Measurements from ENCODE around the gene EXOC2.

Gene EXOC2

DNA sequence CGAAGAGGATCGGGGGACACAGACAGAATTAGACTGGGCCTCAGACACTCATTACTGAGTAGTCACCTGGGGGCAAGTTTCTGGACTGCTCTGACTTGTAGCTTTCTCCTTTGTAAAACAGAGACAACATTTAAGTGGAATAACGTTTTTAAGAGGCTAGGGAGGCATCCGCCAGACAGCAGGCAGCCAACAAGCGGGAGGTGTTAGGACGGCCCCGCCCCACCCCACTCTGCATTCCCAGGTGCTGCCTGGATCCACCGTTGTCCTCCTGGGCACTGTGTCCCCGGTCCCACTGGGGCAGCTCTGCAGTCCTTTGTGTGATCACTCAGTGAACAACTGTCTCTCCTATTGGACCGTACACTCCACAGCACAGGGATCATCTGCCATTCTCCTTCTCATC, 187.6 kb downstream of the EXOC2 start:
- FAIRE-seq = no peak
- DNase-seq (ENCODE audit: insufficient read length, low spot score) = no peak

DNA sequence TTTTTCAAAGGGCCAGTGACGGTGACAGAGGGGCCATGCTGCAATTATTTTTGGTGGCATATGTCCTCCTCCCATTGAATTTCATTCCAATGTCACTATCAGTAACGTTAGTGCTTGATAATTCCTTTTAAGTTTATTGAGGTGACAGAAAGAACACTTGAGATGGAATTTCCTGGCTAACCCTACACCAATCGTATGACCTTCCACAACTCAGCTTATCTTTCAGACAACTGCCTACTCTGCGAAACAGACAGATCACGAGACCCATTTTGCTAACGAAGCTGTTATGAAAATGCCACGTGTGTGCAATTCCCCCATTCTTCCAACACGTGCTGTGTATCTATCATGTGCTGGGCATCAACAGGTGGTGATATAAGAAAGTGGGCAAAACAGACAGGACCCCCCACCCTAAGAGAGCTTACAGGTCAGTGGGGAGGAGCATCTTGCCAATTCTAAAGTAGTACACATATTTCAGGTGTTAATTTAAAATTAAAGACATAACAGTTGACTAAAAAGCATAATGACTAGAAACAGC, 188.4 kb downstream of the EXOC2 start:
- FAIRE-seq = no peak
- no peak for DNase-seq (ENCODE audit: insufficient read length, low spot score)

DNA sequence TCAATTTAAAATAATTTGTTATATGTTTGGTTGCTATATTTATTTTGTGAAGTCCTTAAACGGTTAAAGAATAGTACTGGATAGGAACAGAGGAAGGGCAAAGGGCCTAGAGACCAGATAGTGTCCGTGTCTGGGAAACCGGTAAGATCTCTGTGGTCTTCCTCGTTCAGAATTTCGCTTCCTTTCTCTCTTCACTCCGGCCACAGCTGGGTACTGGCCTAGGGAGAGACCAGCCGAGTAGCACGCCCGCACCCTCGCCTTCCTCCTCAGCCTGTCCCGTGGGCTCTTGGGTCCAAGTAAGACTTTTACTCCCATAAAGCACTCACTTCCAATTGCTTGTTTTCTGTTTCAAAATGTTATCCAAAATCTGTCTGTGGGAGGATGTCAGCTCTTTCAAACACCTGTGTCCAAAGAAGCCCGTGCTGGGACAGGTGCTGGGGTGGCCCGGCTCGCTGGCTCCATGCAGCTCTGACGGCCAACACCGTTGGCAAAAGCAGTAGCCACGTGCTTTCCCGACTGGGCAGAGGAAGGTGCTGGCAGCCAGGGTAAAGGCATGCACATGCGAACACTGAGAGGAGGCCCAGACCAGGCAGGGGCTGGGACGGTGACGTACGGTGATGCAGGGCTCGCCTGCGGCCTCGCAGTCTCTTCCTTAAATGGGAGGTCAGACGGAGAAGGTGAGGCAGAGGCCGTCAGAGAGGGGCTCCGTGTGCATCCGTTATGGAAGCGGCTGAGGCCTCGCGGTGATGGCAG, 189.2 kb downstream of the EXOC2 start:
- FAIRE-seq (no peak), DNase-seq (ENCODE audit: insufficient read length, low spot score) (no peak)

DNA sequence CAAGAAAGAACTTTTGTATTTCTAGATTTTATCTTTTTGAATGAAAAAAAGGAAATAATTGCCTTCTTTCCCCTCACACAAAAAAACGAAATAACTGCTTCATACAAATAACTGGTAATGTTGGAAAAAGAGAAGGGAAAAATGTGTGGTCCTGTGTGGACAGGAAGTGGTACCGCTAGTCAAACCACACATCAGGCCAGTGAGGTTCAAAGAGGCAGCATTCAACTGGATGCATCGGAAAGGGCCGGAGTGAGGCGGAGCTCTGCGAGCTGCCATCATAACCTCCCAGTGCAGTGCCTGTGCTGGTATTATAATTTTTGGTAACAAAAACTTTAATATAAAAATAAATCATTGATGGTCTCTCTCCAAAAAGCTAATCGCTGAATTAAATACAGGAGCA, 190.2 kb downstream of the EXOC2 start:
- FAIRE-seq = no peak
- DNase-seq (ENCODE audit: insufficient read length, low spot score) = no peak

DNA sequence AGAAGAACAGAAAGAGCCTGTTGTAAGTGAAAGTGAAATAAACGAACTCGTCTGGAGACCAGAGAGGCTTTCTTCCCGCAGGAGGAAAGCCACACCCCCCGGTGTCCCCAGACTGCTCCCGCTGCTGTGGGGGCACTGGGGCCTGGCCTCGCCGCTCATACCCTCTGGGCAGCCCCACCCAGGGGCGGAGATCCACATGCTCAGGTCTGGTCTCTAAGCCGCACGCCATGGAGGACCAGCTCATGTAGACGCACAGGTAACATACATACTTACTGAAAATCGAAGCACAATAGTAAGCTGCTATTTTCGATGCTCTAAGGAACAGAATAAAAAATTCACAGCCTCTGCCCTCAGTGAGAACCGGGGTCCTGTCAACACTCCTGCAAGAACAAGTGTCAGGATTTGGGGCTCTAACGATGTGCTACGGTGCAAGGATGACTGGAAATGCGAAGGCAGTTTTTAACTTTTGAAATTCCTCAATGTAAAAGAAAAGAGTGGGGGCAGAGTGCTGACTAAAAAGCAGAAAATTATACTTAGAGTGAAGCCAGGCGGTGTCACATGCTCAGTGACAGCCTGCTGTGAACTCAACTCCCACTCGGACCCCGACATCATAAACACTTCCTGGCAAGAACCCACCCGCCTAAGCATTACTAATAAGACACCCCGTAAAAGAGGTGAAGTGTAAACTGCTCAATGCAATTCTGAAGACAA, 190.9 kb downstream of the EXOC2 start:
- DNase-seq (ENCODE audit: insufficient read length, low spot score) = no peak

DNA sequence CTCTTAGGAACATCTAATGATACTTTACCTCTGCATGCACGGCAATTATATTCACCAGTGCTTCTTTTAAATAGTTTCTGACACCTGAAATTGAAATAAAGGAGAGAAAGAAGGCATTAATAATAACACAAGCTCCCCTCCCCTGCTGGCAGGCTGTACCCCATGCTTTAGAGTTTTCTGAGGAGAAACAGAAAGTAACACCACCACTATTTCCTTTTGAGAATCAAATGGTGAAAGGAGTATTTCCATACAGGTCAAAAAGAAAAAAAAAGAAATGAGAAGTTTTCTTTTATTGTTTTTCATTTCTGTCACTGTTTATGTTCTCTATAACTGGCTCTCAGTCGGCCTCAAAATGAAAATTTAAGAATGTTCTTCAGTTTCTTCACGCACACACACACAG, 193.3 kb downstream of the EXOC2 start:
- no peak for FAIRE-seq

More for the DNA sequence above, 190.9 kb downstream of the EXOC2 start:
- no peak for FAIRE-seq

DNA sequence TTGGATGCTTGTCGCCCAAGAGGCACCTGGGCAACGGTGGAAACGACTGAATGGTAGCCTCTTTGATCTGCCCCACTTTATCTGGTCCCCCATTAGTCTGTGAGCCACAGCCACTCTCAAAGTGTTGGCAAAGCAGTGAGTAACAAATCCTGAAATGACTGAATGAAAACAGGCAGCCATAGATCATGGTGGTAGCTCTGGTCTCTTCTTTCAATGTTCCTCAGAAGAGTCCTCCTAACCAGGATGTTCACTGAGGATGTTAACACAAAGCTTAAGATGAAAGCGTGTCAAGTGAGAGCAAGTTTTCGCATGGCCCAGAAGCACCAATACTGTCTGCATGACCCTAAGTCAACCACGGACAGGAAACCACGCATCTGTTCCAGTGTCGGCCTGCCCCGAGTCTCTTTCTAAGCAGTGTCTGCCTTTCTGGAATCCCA, 194.1 kb downstream of the EXOC2 start:
- FAIRE-seq (no peak), DNase-seq (ENCODE audit: insufficient read length, low spot score) (no peak)

More for the DNA sequence above, 193.3 kb downstream of the EXOC2 start:
- DNase-seq (ENCODE audit: insufficient read length, low spot score) = no peak

DNA sequence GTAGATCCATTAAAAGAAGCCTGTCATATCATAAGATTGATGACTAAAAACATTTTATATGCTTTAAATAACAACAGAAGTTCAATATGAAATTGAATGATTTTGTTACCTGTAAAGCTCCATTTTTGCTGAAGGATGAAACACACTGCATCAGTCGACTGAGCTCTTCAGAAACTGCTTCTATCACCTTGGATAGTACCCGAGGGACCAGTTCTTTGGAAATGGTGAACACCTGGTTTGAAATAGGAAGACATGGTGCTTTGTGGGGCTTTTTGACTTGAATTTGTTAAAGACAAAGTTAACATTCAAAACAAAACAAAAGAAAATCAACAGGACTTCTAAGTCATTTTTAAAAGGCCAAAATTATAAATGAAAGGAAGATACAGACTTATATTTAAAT, 195.7 kb downstream of the EXOC2 start:
- DNase-seq (ENCODE audit: insufficient read length, low spot score) (no peak), FAIRE-seq (no peak)

DNA sequence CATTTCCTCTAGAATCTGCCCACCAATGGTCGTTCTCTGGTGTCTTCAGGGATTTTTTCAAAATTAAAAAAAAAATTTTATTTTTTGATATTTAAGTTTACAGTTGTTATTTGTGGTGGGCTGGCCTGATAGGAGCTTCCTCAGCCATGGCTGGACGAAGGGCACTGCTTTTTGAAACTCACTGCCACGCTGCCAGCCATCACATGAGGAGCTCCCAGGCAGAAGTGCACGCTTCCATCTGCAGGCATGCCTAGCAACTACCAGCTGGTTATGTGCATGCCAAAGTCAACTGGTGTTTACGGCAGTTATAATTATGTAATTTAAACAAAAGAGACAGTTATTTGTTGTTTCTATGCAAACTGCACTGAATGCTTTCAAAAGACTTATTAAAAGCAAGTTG, 196.3 kb downstream of the EXOC2 start:
- DNase-seq (ENCODE audit: insufficient read length, low spot score) (no peak), FAIRE-seq (no peak)

DNA sequence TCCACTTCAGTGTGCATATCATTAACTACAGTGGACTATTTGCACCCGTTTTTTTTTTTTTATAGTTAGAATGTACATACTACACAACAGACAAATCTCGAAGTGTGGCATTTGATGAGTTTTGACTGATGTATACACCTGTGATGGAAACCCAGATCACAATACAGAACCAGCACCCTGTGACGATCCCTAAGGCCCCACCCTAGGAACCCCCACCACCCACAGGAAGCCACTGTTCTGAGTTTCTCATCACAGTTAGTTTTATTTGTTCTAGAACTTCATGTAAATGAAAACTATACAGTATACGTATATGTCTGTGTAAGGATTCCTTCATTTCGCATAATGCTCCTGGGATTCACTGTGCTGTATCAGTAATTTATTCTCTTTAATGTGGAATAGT, 198.5 kb downstream of the EXOC2 start:
- FAIRE-seq = no peak
- no peak for DNase-seq (ENCODE audit: insufficient read length, low spot score)

DNA sequence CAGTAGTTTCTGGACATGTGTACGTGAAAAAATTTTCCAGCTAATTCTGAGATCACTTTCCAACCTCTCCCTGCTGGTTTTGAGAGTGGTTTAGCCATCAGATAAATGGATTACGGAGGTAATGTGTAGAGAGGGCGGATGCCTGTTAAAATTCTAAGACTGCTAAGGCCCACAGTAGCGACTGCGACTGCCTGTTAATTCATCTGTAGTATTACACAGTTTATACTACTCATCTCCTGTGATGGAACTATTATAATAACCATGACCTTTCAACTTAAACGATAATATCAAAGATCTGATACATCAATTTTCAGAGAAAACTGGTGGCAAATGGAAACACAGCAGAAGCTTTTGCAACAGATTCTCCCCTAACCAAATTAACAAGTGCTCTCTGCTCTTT, 199.1 kb downstream of the EXOC2 start:
- no peak for FAIRE-seq

DNA sequence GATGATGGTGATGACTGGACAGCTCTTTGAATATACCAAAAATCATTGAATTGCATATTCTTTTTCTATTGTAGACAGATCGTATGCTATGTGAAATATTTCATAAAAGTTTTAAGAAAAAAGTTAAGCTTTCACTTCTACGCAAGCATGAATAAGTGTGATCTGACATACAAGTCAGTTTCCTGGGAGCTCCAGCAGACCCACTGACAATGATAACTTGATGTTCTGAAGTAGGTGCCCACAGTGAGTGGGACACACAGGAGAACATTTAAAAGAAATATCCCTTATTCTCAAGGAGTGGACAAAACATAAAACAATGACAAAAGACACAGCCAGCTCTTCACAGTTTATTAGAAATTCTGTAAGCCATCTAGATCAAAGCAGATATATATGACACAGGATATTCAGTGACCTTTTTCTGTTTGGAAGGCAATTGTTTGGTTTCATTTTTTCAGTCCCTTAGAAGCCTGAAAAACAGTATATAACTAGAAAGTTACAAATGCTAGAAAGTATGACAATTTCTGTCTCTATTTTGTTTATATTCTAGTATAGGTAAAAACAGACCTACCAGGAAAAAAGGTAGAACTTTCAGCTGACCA, 200.0 kb downstream of the EXOC2 start:
- DNase-seq (ENCODE audit: insufficient read length, low spot score) = no peak
- FAIRE-seq = no peak

More for the DNA sequence above, 199.1 kb downstream of the EXOC2 start:
- DNase-seq (ENCODE audit: insufficient read length, low spot score) = no peak

DNA sequence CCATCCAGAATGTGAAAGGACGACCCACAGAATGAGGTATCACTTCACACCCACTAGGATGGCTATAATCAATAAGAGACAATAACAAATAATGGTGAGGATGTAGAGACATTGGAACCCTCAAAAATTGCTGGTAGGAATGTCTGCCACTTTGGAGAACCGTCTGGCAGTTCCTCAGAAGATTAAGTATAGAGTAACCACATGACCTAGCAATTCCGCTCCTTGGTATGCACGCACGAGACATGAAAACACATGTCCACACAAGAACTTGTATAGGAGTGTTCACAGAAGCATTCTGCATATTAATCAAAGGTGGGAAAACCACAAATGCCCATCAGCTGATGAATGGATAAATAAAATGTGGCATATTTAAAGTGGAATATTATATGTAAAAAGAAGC, 200.8 kb downstream of the EXOC2 start:
- FAIRE-seq (no peak), DNase-seq (ENCODE audit: insufficient read length, low spot score) (no peak)

DNA sequence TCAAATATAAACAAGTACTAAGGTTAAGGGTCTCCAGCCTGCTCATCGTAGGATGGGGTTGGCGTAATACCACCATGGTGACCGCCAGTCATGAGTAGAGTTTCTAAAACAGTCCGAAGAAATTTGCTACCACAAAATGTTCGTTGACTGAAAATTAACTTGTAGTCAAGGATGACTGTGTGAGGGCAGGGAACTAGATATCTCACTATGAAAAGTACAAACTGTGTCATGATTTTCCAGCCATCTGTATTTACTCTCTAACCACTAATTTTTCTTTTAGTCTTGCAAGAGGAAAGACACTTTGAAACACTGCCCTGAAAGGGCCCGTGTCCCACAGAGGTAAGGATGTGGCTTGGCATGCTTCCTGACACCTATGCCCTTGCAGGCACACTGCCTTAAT, 201.7 kb downstream of the EXOC2 start:
- FAIRE-seq (no peak), DNase-seq (ENCODE audit: insufficient read length, low spot score) (no peak)

DNA sequence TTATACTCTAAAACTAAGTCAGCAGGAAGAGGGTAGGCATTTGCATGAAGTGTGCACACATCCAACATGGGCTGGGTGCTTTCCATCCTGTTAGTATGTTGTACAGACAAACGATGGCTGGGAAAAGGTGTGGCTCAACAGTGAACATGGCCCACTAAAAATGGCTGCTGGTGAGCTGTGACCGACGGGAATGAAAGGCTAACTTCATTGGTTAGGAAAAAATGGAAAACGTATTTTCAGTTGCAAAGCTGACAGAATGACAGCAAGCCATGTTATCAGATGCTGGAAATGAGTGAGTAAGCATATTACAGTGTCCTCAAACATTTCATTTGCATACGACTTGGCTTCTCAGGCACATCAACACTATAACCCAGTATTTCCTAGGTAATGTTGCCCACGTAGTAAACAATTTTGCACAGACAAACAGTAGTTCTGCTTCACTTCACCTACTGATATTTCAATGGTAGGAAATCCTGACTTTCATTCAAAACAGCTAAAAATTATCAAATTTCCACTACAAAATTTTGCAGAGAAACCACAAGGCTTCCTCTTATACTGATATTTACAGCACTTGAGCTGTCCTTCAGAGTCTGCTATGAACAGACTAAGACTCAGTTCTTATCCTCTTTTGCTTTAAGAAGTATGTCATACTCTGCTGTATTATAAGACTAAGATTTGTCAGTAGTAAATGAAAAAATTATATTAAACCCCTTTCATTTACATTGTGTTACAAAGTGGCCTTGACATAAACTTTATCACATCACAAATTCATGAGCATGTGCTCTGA, 202.5 kb downstream of the EXOC2 start:
- FAIRE-seq = no peak

DNA sequence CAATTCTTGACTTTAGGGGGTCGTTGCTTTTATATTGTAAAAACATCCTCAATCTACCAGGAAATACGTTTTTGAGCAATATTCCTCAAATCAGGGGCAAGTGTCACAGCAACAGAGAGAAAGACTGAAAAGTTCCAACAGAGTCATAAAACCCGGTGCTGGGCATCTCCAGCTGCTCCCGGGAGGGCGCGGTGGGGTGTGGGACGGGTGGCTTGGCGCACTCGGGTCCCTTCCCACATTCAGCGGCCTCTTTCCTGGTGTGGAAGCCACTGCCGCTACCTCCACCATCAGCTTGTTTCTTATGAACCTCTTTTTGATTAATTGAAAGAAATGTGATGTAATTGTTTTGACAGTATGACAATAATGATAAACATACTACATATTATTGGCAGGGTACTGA, 203.2 kb downstream of the EXOC2 start:
- DNase-seq (ENCODE audit: insufficient read length, low spot score) (no peak), FAIRE-seq (no peak)

More for the DNA sequence above, 202.5 kb downstream of the EXOC2 start:
- DNase-seq (ENCODE audit: insufficient read length, low spot score) = no peak

DNA sequence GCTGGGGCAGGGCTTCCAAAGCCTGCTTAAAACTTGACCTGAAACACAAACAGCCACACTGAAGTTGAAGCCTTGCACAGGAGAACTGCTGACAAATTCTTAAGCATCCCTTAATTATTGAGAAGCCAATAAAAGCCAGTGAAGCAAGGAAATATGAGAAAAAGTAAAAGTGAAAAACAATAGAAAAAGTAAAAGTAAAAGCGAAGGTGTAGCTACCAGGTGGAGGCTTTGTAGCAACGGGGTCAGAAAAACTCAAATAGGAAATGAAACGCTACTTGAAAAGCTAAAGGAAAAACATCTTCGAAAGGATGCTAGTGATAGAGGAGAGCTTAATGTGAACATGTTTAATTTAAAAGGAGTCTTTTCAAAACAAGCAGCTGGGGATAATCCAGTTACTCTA, 203.9 kb downstream of the EXOC2 start:
- DNase-seq (ENCODE audit: insufficient read length, low spot score) = no peak
- FAIRE-seq = no peak

DNA sequence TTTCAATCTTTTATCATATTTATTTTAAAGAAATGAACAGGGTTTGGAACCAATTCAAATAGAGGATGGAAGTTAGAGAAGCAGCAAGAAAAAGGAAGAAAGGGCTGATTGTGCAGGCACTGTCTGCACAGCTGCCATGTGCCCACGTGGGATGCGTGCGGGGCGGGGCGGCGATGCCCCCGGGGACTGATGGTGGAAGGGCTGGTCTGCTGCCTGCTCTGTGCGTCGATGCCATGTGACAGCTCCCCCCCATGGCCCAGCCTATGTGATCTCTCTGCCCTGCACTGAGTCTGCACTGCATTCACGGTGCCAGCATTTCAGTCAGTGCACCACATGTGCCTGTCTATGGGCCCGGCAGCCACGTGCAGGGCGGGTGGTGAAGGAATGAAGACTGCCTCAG, 205.0 kb downstream of the EXOC2 start:
- FAIRE-seq (no peak), DNase-seq (ENCODE audit: insufficient read length, low spot score) (no peak)

DNA sequence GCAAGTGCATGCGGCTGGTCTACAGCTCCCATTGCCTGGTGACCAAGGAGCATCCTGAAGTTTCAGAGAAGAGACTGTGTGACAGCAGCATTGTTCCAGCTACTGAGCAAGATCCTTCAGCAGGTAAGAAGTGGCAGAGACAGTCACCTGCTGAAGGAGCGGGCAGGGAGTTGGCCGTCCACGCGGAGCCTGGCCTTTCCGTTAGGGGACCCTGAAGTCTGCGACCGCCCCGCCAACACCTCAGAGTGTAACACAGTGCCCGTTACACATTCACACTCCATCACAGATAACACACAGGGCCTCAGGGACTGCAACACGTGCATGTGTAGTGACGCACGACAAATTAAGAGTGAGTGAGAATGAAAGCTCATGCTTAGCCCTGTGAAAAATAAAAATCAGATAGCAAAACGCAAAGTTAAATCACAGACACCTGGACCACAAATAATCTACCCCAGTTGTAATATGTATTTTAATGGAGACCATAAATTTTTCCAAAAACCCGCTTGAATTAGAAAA, 207.2 kb downstream of the EXOC2 start:
- FAIRE-seq = no peak

DNA sequence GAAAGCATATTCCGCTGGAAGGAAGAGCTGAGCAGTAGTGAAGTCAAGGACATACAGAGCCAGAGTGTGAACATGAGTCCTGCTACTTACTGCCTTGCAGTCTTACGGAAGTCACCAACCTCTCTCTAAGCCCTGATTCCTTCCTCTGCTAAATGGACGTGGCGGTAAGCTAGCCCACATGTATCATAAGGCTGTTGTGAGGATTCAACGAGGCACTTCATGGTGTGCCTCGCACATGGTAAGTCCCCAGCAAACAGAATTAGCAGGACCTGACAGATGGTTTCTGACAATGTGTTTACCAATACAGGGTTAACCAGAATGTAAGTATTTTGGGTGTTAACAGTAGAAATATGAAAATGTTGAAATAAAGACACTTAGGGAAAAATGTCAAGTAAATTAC, 208.2 kb downstream of the EXOC2 start:
- DNase-seq (ENCODE audit: insufficient read length, low spot score) = no peak
- FAIRE-seq = no peak

More for the DNA sequence above, 207.2 kb downstream of the EXOC2 start:
- no peak for DNase-seq (ENCODE audit: insufficient read length, low spot score)
